ENCODE results near the gene TMEM267. TPM values are rescaled to one million over a fixed set of nuclear protein-coding genes. Genes with fewer than 3 reads are reported as not detected.

Gene TMEM267
- total RNA-seq, 2 experiments from 2014 or later, result 7.1 to 9.6 TPM

DNA sequence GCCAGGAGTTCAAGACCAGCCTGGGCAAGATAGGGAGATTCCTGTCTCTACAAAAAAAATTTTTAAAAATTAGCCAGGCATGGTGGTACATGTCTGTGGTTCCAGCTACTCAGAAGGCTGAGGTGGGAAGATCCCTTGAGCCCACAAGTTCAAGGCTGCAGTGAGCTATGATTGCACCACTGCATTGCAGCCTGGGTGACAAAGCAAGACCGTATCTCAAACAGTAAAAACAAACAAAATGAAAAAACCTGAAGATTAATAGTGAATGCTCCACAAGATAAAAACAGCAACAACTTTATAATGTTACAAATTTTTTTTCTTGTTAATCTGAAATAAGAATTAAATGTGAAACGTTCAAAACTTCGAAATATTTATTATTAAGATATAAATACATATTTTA is 2.7 kb upstream of the TMEM267 start:
- peaks cover 18% of the 10 kb centered on the region for H3K4me1 ChIP-seq (ENCODE audit: insufficient read depth, low read length)
- POLR2A ChIA-PET, result interaction anchor here (1.4 to 4.2 kb wide), 10 partner anchors 11 to 478 kb away, joined by 4 to 175 read pairs (median 96); partner anchors contain the start of genes ANXA2R, C5orf34, HMGCS1 and NNT
- Mint-ChIP-seq H3K4me1 (ENCODE audit: low read depth) (peaks cover 49% of the 10 kb centered on the region), H3K27ac (peak overlapping the region; percentile 99), H3K9me3 (no peaks in the 10 kb centered on the region), H3K36me3 (ENCODE audit: low read depth) (peaks cover 17% of the 10 kb centered on the region), H3K27me3 (no peaks in the 10 kb centered on the region), H3K4me3 (no peak overlapping the region)
- CTCF ChIA-PET, result interaction anchor here (0.7 to 1.4 kb wide), 2 partner anchors 24 to 69 kb away, joined by 3 to 5 read pairs; no protein-coding TSS in a partner anchor
- H3K27me3 ChIP-seq (ENCODE audit: control insufficient read depth in 1 of 2, insufficient read depth in 2 of 2, low read length in 2 of 2), result no peaks in the 10 kb centered on the region
- peak overlapping the region; percentile 95 for H3K27ac ChIP-seq (ENCODE audit: low read depth in 1 of 2, low read length in 2 of 2)
- no peaks in the 10 kb centered on the region for H3K9me3 ChIP-seq (ENCODE audit: control insufficient read depth in 1 of 2, insufficient read depth in 1 of 2, low read length in 2 of 2)
- no peak overlapping the region for H3K4me3 ChIP-seq (ENCODE audit: low read length)
- H3K36me3 ChIP-seq (ENCODE audit: insufficient read depth, low read length), result no peaks in the 10 kb centered on the region
- DNase-seq, result peak in 1 of 14 experiments; percentile 3
- no peak for ATAC-seq (ENCODE audit: poor library complexity)
- intact Hi-C loops (cut with DNase I, micrococcal nuclease), result loop anchor here (5.0 to 10.0 kb wide), 4 partner anchors 419 to 1582 kb away; partner anchors contain the start of gene RIMOC1 (in 1 of the 2)
- TF ChIP-seq CTCF (IDR thresholded peaks at IDR 0.05), result no peak

DNA sequence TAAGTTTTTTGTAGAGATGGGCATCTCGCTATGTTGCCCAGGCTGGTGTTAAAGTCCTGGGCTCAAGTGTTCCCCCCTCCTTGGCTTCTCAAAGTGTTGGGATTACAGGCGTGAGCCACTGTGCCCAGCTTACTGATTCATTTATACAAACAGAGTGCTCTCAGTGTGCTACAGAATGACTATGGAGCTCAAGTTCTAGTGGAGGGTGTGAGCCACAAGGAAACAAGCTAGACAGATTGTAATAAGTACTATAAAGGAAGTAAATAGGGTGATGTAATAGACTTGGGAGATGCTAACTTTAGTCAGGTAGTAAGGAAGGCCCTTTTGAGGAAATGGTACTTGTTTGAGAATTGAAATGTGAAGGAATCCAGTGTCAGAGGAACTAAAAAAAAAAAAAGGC is 1.7 kb upstream of the TMEM267 start:
- Mint-ChIP-seq H3K4me3 (peak overlapping the region; percentile 78), H3K36me3 (ENCODE audit: low read depth) (peaks cover 17% of the 10 kb centered on the region)

More for the DNA sequence above, 1.7 kb upstream of the TMEM267 start:
- no peaks in the 10 kb centered on the region for H3K27me3 ChIP-seq (ENCODE audit: control insufficient read depth in 1 of 2, insufficient read depth in 2 of 2, low read length in 2 of 2)
- no peak overlapping the region for H3K4me3 ChIP-seq (ENCODE audit: low read length)
- Mint-ChIP-seq H3K9me3 (no peaks in the 10 kb centered on the region), H3K27me3 (no peaks in the 10 kb centered on the region), H3K4me1 (ENCODE audit: low read depth) (peaks cover 52% of the 10 kb centered on the region), H3K27ac (peak overlapping the region; percentile 99)
- no peaks in the 10 kb centered on the region for H3K36me3 ChIP-seq (ENCODE audit: insufficient read depth, low read length)
- H3K9me3 ChIP-seq (ENCODE audit: control insufficient read depth in 1 of 2, insufficient read depth in 1 of 2, low read length in 2 of 2), result no peaks in the 10 kb centered on the region
- CTCF ChIA-PET, result interaction anchor here (0.8 to 2.8 kb wide), 8 partner anchors 12 to 466 kb away, joined by 4 to 30 read pairs (median 6); partner anchors contain the start of genes C5orf34 and ZNF131
- H3K4me1 ChIP-seq (ENCODE audit: insufficient read depth, low read length), result peaks cover 18% of the 10 kb centered on the region
- peak overlapping the region; percentile 95 for H3K27ac ChIP-seq (ENCODE audit: low read depth in 1 of 2, low read length in 2 of 2)
- POLR2A ChIA-PET, result interaction anchor here (0.6 to 4.2 kb wide), 21 partner anchors 10 to 577 kb away, joined by 3 to 175 read pairs (median 56); partner anchors contain the start of genes ANXA2R, C5orf34, HMGCS1 and NNT
- DNase-seq, result peak in 4 of 14 experiments; percentile 19 to 26 (median 24)
- intact Hi-C loops (cut with DNase I, micrococcal nuclease), result loop anchor here (2.0 to 10.0 kb wide), 5 partner anchors 173 to 1581 kb away; partner anchors contain the start of genes HMGCS1 (in 1 of the 2) and RIMOC1 (in 1 of the 2)
- peak; percentile 25 for ATAC-seq (ENCODE audit: poor library complexity)
- no peak for TF ChIP-seq CTCF (IDR thresholded peaks at IDR 0.05)
